GM12892 (cell line): Measurements from ENCODE around the gene EFCAB13.

ENCODE experiments used
- POLR2A ChIP-seq: IDR thresholded peaks from 2 replicates; pipeline ENCODE4 v1.6.1; 2011; ENCODE audit warnings: low read depth, low read length, control low read depth
- POLR2AphosphoS5 ChIP-seq: IDR thresholded peaks from 2 replicates; pipeline ENCODE4 v1.6.1; 2011; ENCODE audit warnings: low read depth, low read length, control low read depth

- TF ChIP-seq POLR2A, result no peak
- TF ChIP-seq POLR2AphosphoS5, result no peak
Measured at GRCh38 chr17:47299239-47299910, 24.4 kb upstream of the EFCAB13 start.
